GM18867 (cell line): ENCODE data around the gene UST.
"Not testable (repeated sequence)": the region's sequence is repeated elsewhere in the genome, so short reads cannot be mapped to it uniquely, and the experiment has no call there.

Source experiments
- ATAC-seq: cut with Tn5 transposase; IDR thresholded peaks from one replicate; pipeline ENCODE4 v1.9.1; 2021; ENCODE audit warnings: mild to moderate bottlenecking, moderate library complexity; ENCODE audit not compliant: unreplicated experiment

The UST gene

GRCh38 chr6:148864132-148864531 lies 117.3 kb downstream of the UST start:
- not testable (repeated sequence) for ATAC-seq

GRCh38 chr6:148864941-148865340 lies 118.1 kb downstream of the UST start:
- no peak for ATAC-seq

GRCh38 chr6:148866657-148867268 lies 119.9 kb downstream of the UST start:
- ATAC-seq, result peak; percentile 100

- no peak for ATAC-seq
Measured at GRCh38 chr6:148867862-148868261, 121.0 kb downstream of the UST start.

GRCh38 chr6:148868314-148868713 lies 121.5 kb downstream of the UST start:
- no peak for ATAC-seq

GRCh38 chr6:148868901-148869300 lies 122.1 kb downstream of the UST start:
- no peak for ATAC-seq

GRCh38 chr6:148869585-148869984 lies 122.8 kb downstream of the UST start:
- ATAC-seq, result no peak

GRCh38 chr6:148873154-148873553 lies 126.3 kb downstream of the UST start:
- no peak for ATAC-seq

GRCh38 chr6:148873868-148874267 lies 127.0 kb downstream of the UST start:
- ATAC-seq, result no peak

- ATAC-seq, result no peak
Measured at GRCh38 chr6:148874698-148875293, 128.0 kb downstream of the UST start.

- ATAC-seq, result no peak
Measured at GRCh38 chr6:148878683-148879082, 131.9 kb downstream of the UST start.

GRCh38 chr6:148880742-148881141 lies 133.9 kb downstream of the UST start:
- not testable (repeated sequence) for ATAC-seq

- no peak for ATAC-seq
Measured at GRCh38 chr6:148881593-148882311, 134.9 kb downstream of the UST start.

GRCh38 chr6:148883270-148883669 lies 136.4 kb downstream of the UST start:
- no peak for ATAC-seq

- no peak for ATAC-seq
Measured at GRCh38 chr6:148884461-148884860, 137.6 kb downstream of the UST start.

GRCh38 chr6:148885136-148885865 lies 138.5 kb downstream of the UST start:
- ATAC-seq, result no peak

GRCh38 chr6:148885925-148886845 lies 139.4 kb downstream of the UST start:
- no peak for ATAC-seq

GRCh38 chr6:148887181-148887580 lies 140.4 kb downstream of the UST start:
- no peak for ATAC-seq

- no peak for ATAC-seq
Measured at GRCh38 chr6:148888856-148889255, 142.0 kb downstream of the UST start.

- ATAC-seq, result no peak
Measured at GRCh38 chr6:148890096-148890495, 143.3 kb downstream of the UST start.
